ENCODE results near the gene MCU.

MCU gene

DNA sequence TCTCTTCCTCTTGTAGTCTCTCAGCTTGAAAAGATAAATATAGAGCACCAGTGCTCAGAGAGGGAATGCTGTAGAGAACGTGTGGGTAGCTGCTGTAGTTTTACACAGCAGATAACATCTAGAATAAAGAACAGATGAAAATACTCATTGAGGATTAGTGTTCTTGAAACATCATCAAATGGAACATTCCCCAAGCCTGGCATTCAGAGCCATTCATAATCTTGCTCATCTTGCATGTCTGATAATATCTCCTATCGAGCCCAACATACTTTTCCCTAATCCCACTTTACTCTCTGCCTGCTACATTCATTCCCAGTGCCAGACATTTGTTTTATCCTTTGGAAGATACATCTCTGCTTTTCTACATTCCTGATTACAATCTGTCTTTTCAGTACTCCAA is 35.2 kb downstream of the MCU start:
- in situ Hi-C loops (cut with MboI; ENCODE audit: low sequenced_read_pairs, unreplicated experiment), result no loop called here
- TF ChIP-seq, protein P1, sequence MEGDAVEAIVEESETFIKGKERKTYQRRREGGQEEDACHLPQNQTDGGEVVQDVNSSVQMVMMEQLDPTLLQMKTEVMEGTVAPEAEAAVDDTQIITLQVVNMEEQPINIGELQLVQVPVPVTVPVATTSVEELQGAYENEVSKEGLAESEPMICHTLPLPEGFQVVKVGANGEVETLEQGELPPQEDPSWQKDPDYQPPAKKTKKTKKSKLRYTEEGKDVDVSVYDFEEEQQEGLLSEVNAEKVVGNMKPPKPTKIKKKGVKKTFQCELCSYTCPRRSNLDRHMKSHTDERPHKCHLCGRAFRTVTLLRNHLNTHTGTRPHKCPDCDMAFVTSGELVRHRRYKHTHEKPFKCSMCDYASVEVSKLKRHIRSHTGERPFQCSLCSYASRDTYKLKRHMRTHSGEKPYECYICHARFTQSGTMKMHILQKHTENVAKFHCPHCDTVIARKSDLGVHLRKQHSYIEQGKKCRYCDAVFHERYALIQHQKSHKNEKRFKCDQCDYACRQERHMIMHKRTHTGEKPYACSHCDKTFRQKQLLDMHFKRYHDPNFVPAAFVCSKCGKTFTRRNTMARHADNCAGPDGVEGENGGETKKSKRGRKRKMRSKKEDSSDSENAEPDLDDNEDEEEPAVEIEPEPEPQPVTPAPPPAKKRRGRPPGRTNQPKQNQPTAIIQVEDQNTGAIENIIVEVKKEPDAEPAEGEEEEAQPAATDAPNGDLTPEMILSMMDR (IDR thresholded peaks at IDR 0.05; ENCODE audit: borderline replicate concordance, control extremely low read depth, extremely low read depth, insufficient read depth, missing control alignments), result no peak
- no peak for DNase-seq (ENCODE audit: low spot score)

DNA sequence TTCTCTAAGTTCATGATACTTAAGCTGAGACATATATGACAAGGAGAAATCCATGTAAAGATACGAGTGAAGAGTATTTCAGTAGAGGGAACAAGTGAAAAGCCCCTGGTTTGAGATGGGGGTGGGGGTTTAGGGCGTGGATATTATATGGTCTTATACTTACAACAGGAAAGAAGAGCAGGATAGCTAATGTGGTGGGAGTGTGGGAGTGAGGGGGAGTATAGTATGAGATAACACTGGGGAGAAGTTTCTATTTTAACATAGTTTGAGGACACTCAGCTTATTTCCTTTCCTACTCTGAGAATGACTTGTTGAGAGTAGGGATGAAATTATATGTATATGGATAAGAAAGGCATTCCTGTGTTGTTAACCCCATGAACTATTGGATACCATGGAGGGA is 36.5 kb downstream of the MCU start:
- no peak for DNase-seq (ENCODE audit: low spot score)
- in situ Hi-C loops (cut with MboI; ENCODE audit: low sequenced_read_pairs, unreplicated experiment), result no loop called here
- TF ChIP-seq, protein P1 (IDR thresholded peaks at IDR 0.05; ENCODE audit: borderline replicate concordance, control extremely low read depth, extremely low read depth, insufficient read depth, missing control alignments), result no peak

DNA sequence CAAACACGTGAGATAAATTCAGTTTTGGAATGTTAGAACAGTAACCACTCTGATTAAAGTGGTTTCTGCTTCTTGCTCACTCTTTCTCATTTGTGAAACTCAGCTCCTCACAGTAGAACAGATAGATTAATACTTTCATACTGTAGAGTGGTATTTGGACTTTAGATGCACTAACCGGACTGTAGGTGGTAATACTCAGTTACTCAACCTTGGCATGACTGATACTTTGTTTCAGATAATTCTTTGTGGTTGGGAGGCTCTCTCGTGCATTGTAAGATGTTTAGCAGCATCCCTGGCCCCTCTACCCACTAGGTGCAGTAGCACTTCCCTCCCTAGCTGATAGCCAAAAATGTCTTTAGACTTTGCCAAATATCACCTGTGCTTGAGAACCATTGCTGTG is 37.6 kb downstream of the MCU start:
- in situ Hi-C loops (cut with MboI; ENCODE audit: low sequenced_read_pairs, unreplicated experiment), result no loop called here
- no peak for DNase-seq (ENCODE audit: low spot score)
- TF ChIP-seq, protein P1 (IDR thresholded peaks at IDR 0.05; ENCODE audit: borderline replicate concordance, control extremely low read depth, extremely low read depth, insufficient read depth, missing control alignments), result no peak

DNA sequence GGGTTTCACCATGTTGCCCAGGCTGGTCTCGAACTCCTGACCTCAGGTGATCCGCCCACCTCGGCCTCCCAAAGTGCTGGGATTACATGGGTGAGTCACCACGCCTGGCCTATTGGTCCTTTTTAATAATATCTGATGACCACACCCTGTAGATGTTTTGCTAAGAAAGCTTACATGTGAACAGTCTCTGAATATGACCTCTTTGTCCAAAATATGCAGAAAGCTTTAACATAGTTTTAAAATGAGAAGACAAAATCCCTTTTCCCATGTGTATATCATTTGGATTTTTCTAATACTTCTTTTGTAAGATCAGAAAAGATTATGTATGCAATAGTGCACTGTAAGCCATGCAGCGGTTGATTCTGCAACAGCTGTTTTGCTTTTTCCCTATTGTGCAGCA is 38.5 kb downstream of the MCU start:
- no peak for DNase-seq (ENCODE audit: low spot score)
- TF ChIP-seq, protein P1 (IDR thresholded peaks at IDR 0.05; ENCODE audit: borderline replicate concordance, control extremely low read depth, extremely low read depth, insufficient read depth, missing control alignments), result no peak
- in situ Hi-C loops (cut with MboI; ENCODE audit: low sequenced_read_pairs, unreplicated experiment), result no loop called here

DNA sequence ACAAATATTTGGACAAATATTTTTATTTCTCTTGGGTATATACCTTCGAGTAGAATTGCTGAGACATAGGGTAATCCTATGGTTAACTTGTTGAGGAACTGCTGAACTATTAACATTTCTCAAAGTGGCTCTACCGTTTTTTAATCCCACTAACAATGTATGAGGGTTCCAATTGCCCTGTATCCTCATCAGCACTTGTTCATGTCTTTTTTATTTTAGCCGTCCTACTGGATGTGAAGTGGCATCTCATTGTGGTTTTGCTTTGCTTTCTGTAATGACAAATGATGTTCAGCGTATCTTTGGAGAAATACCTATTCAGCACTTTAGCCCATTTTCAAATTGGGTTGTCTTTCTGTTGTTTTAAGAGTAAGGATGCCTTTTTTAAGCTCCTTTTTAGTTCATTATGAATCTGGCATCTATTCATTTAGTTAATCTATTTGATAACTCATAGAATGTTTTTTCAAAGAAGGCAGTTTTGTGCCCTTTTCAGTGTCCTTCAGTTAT is 40.0 kb downstream of the MCU start:
- no peak for DNase-seq (ENCODE audit: low spot score)
- TF ChIP-seq, protein P1 (IDR thresholded peaks at IDR 0.05; ENCODE audit: borderline replicate concordance, control extremely low read depth, extremely low read depth, insufficient read depth, missing control alignments), result no peak
- in situ Hi-C loops (cut with MboI; ENCODE audit: low sequenced_read_pairs, unreplicated experiment), result no loop called here

DNA sequence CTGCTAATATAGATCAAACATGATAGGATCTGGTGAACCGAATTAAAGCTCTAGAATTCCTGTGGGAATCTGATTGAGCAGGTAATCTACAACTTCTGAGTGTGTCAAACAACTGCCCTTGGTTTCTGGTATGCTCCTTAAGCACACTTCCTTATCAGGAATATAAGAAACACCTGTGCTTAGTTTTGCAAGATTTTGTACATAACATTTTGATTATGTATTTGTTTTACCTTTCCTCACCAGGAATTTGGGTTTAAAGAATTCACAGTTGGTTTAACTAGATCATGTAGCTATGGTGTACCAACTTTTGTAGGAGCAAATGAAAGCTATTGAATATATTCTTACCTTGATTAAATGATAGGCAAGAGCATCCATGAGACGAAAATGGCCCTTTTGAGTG is 40.6 kb downstream of the MCU start:
- TF ChIP-seq, protein P1 (IDR thresholded peaks at IDR 0.05; ENCODE audit: borderline replicate concordance, control extremely low read depth, extremely low read depth, insufficient read depth, missing control alignments), result no peak
- in situ Hi-C loops (cut with MboI; ENCODE audit: low sequenced_read_pairs, unreplicated experiment), result no loop called here

DNA sequence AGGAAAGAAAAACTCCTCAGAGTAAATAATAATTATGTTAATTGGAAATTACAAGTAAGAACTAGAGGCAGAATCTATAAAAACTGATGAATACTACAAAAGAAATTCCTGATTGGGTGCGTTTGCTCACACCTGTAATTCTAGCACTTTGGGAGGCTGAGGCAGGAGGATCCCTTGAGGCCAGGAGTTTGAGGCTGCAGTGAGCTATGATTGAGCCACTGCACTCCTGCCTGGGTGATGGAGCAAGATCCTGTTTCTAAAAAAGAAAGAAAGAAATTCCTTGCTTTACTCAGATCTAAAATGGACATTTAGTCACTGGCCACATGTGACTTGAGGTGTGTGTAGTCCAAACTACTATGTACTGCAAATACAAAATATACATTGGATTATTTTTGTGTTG is 42.0 kb downstream of the MCU start:
- TF ChIP-seq, protein P1 (IDR thresholded peaks at IDR 0.05; ENCODE audit: borderline replicate concordance, control extremely low read depth, extremely low read depth, insufficient read depth, missing control alignments), result no peak
- in situ Hi-C loops (cut with MboI; ENCODE audit: low sequenced_read_pairs, unreplicated experiment), result no loop called here
- DNase-seq (ENCODE audit: low spot score), result no peak

More for the DNA sequence above, 40.6 kb downstream of the MCU start:
- DNase-seq (ENCODE audit: low spot score), result no peak

All from GM13976 (cell line).